ENCODE data around the gene SPATA6L.
"Not testable (repeated sequence)": the region's sequence is repeated elsewhere in the genome, so short reads cannot be mapped to it uniquely, and the experiment has no call there.

SPATA6L gene

DNA sequence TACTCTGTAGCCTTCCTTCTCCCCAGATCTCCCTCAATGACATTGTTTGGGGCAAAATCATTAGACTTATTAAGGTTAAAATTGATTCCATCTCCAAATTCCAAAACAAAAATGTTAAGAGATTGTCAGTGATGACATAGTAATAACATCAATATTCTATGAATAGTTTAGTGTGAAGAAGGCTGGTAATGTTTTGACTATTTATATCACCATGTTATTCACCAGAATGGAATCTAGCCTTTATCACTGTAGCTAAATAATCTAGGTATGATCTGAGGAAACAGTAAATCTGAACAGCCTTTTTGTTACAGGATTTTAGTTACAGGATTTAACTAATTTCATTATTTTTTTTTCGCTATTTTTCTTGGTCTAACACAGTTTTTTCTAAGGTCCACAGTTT, 5.1 kb downstream of the SPATA6L start:
- Histone ChIP-seq H3K27me3 (replicated peaks; ENCODE audit: control insufficient read depth, insufficient read depth, low read length) (no peaks in the 10 kb centered on the region), H3K4me3 (replicated peaks; ENCODE audit: low read depth, low read length) (no peak overlapping the region), H3K36me3 (ENCODE audit: control insufficient read depth, insufficient read depth, low read length) (no peaks in the 10 kb centered on the region)
- TF ChIP-seq, protein P1, sequence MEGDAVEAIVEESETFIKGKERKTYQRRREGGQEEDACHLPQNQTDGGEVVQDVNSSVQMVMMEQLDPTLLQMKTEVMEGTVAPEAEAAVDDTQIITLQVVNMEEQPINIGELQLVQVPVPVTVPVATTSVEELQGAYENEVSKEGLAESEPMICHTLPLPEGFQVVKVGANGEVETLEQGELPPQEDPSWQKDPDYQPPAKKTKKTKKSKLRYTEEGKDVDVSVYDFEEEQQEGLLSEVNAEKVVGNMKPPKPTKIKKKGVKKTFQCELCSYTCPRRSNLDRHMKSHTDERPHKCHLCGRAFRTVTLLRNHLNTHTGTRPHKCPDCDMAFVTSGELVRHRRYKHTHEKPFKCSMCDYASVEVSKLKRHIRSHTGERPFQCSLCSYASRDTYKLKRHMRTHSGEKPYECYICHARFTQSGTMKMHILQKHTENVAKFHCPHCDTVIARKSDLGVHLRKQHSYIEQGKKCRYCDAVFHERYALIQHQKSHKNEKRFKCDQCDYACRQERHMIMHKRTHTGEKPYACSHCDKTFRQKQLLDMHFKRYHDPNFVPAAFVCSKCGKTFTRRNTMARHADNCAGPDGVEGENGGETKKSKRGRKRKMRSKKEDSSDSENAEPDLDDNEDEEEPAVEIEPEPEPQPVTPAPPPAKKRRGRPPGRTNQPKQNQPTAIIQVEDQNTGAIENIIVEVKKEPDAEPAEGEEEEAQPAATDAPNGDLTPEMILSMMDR (IDR thresholded peaks at IDR 0.05; ENCODE audit: insufficient read depth, low read length, poor library complexity, severe bottlenecking) = no peak
- no peak for DNase-seq (ENCODE audit: extremely low read depth, insufficient read length)

DNA sequence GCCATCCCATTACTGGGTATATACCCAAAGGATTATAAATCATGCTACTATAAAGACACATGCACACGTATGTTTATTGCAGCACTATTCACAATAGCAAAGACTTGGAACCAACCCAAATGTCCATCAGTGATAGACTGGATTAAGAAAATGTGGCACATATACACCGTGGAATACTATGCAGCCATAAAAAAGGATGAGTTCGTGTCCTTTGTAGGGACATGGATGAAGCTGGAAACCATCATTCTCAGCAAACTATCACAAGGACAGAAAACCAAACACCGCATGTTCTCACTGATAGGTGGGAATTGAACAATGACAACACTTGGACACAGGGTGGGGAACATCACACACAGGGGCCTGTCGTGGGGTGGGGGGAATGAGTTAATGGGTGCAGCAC, 5.6 kb downstream of the SPATA6L start:
- H3K27me3 ChIP-seq (replicated peaks; ENCODE audit: control insufficient read depth, insufficient read depth, low read length); H3K4me3 ChIP-seq (replicated peaks; ENCODE audit: low read depth, low read length); DNase-seq (ENCODE audit: extremely low read depth, insufficient read length); H3K36me3 ChIP-seq (ENCODE audit: control insufficient read depth, insufficient read depth, low read length): not testable (repeated sequence)

DNA sequence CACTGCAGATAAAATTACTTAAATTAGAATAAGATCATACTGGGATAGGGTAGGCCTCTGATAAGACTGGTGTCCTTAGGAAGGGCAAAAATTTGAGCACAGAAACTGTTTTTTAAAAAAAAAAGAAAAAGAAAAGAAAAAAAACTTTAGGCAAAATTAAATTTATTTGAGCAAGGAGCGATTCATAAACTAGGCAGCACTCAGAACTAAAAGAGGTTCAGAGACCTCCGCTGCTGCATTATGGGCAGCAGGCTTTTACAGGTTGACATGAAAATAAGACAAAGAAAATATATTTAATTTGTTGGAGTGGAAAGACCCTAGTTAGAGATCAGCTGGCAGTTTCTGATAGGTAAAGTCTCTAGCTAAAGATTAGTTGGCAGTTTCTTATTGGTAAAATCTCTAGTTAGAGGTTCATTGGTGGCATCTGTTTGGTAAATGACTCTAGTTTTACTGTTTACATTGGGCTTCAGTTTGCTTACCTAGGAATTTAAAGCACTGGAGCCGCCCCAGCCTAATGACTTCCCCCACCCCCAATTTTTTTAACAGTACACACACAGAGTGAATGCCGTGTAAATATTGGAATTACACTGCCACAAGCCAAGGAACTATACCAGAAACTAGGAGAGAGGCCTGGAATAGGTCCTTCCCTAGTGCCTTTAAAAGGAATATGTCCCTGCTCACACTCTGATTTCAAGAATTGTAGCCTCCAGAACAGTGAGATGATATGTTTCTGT, 8.7 kb downstream of the SPATA6L start:
- H3K27me3 ChIP-seq (replicated peaks; ENCODE audit: control insufficient read depth, insufficient read depth, low read length) = no peaks in the 10 kb centered on the region
- no peak overlapping the region for H3K4me3 ChIP-seq (replicated peaks; ENCODE audit: low read depth, low read length)
- H3K36me3 ChIP-seq (ENCODE audit: control insufficient read depth, insufficient read depth, low read length) = no peaks in the 10 kb centered on the region
- TF ChIP-seq, protein P1 (IDR thresholded peaks at IDR 0.05; ENCODE audit: insufficient read depth, low read length, poor library complexity, severe bottlenecking) = no peak
- no peak for DNase-seq (ENCODE audit: extremely low read depth, insufficient read length)

DNA sequence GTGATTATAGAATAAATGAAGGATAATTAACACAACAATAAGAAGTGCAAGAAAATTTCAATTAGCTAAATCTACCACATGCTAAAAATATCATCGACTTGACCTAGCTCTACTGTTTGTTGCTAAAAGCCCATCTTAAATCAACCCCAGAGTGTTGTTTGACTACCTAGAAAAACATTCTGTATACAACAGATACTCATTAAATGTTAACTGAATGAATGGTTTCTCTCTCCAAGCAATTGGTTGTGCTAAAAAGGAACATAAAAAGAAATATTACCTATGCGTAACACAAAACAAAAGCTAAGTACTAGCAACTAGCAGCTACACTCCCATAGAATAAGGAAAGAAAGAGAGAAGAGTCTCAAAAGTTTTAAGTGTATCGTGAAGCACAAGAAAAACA, 9.7 kb downstream of the SPATA6L start:
- Histone ChIP-seq H3K27me3 (replicated peaks; ENCODE audit: control insufficient read depth, insufficient read depth, low read length) (no peaks in the 10 kb centered on the region), H3K36me3 (ENCODE audit: control insufficient read depth, insufficient read depth, low read length) (no peaks in the 10 kb centered on the region), H3K4me3 (replicated peaks; ENCODE audit: low read depth, low read length) (no peak overlapping the region)
- no peak for DNase-seq (ENCODE audit: extremely low read depth, insufficient read length)
- TF ChIP-seq, protein P1 (IDR thresholded peaks at IDR 0.05; ENCODE audit: insufficient read depth, low read length, poor library complexity, severe bottlenecking) = no peak

DNA sequence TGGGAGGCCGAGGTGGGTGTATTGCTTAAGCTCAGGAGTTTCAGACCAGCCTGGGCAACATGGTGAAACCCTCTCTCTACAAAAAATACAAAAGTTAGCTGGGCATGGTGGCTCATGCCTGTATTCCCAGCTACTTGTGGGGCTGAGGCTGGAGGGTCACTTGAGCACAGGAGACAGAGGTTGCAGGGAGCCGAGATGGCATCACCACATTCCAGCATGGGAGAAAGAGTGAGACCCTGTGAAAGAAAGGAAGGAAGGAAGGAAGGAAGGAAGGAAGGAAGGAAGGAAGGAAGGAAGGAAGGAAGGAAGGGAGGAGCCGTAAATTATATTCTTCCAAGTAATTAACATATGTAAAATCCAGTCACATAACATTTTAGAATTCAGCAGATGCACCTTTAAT, 10.1 kb downstream of the SPATA6L start:
- H3K27me3 ChIP-seq (replicated peaks; ENCODE audit: control insufficient read depth, insufficient read depth, low read length); H3K4me3 ChIP-seq (replicated peaks; ENCODE audit: low read depth, low read length); H3K36me3 ChIP-seq (ENCODE audit: control insufficient read depth, insufficient read depth, low read length); DNase-seq (ENCODE audit: extremely low read depth, insufficient read length): not testable (repeated sequence)

DNA sequence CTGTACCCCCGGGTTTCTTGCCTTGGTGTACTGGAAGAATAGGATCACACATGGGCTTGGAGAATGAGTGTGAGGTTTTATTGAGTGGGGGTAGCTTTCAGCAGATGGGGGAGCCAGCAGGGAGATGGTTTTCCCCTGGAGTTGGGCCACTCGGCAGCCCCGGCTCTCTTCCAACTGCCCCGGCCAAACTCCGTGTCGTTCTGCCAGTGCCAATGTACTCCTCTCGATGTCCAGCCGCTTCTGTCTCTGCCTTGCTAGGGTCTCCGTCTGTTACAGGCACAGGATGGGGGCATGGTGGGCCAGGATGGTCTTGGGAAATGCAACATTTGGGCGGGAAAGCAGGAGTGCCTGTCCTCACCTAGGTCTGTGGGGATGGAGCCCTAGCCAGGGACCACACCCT, 11.7 kb downstream of the SPATA6L start:
- no peak for DNase-seq (ENCODE audit: extremely low read depth, insufficient read length)
- Histone ChIP-seq H3K27me3 (replicated peaks; ENCODE audit: control insufficient read depth, insufficient read depth, low read length) (no peaks in the 10 kb centered on the region), H3K36me3 (ENCODE audit: control insufficient read depth, insufficient read depth, low read length) (no peaks in the 10 kb centered on the region), H3K4me3 (replicated peaks; ENCODE audit: low read depth, low read length) (no peak overlapping the region)
- TF ChIP-seq, protein P1 (IDR thresholded peaks at IDR 0.05; ENCODE audit: insufficient read depth, low read length, poor library complexity, severe bottlenecking) = no peak

DNA sequence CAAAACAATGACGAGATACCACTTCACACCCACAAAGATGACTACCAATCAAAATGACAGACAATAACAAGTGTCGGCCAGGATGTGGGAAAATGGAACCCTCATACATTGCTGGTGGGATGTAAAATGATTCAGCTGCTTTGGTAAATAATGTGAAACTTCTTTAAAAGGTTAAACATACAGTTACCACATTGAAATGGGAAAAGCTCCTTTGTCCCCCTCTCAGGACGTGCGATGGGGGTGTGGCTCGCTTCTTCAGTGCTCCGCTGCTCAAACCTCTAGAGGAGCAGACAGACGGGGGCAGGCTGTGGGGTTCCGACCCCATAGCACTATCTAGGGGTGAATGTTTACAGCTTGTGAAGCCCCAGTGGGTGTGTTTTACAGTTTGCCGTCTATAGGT, 12.2 kb downstream of the SPATA6L start:
- Histone ChIP-seq H3K4me3 (replicated peaks; ENCODE audit: low read depth, low read length) (no peak overlapping the region), H3K36me3 (ENCODE audit: control insufficient read depth, insufficient read depth, low read length) (no peaks in the 10 kb centered on the region), H3K27me3 (replicated peaks; ENCODE audit: control insufficient read depth, insufficient read depth, low read length) (no peaks in the 10 kb centered on the region)
- TF ChIP-seq, protein P1 (IDR thresholded peaks at IDR 0.05; ENCODE audit: insufficient read depth, low read length, poor library complexity, severe bottlenecking) = no peak
- no peak for DNase-seq (ENCODE audit: extremely low read depth, insufficient read length)

All from GM06990 (cell line).